Endometrium (tissue), 2 donors: Measurements from ENCODE around the gene PXN.
"Not testable (repeated sequence)": the region's sequence is repeated elsewhere in the genome, so short reads cannot be mapped to it uniquely, and the experiment has no call there.

Experiments used
- FAIRE-seq: peaks from 2 replicates; lab custom pipeline; 2012; peaks lifted over from hg19 to GRCh38; lab: Jason Lieb, UNC
- donor health status: control.
- donor health status: control.

The PXN gene

DNA sequence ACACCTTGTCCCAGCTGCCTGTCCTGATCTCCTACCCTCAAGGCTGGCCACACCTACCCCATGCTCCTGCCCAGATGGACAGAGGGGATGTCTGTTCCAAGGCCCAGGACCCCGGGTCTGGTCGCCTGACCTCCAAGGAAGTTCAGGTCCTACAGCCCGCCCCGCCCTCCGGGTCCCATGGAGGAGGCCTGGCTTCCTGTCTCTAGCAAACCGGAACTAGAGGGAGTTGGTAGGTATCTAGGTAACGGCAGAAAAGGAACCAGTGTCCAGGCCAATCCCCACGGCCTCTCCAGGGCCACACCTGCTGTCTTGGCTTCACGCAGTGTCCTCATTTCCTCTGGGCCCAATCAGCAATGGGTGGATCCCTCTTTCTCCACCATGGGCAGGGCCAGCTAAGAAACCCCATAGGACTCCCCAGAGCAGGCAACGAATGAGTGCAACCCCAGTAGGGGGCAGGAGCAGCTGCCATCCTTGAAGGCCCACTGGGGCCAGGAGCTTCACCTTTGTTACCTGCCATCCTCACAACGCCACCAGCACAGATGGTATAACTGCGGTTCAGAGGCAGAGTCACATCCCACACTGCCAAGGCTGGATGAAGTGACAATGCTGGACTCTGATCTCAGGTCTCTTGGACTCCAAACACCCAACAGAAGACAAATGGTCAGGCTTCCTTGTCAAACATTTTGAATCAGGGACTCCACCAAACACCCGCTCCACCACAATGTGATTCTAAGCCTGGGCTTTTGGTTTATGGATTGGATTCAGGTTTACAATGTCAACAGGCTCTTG lies 39.5 kb downstream of the PXN start:
- FAIRE-seq, result no peak

DNA sequence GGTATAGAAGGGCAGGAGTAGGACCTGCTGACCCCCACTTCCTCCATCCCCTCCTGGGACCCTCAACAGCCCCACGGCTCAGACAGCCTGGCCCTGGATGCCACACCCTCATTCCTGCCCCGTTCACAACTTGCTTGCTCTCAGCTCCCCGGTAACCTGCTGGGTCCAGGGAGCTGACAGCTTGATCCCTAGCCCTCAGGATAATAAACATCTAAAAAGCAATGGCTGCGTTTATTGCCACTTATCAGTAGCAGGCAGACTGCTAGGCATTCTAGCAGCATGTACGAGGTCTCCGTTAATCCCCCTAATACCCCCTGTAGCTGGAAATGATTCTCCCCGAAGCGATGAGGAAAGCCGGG lies 40.4 kb downstream of the PXN start:
- no peak for FAIRE-seq

- no peak for FAIRE-seq
These were observed 41.0 kb downstream of the PXN start for GRCh38 chr12:120224304-120225199.

DNA sequence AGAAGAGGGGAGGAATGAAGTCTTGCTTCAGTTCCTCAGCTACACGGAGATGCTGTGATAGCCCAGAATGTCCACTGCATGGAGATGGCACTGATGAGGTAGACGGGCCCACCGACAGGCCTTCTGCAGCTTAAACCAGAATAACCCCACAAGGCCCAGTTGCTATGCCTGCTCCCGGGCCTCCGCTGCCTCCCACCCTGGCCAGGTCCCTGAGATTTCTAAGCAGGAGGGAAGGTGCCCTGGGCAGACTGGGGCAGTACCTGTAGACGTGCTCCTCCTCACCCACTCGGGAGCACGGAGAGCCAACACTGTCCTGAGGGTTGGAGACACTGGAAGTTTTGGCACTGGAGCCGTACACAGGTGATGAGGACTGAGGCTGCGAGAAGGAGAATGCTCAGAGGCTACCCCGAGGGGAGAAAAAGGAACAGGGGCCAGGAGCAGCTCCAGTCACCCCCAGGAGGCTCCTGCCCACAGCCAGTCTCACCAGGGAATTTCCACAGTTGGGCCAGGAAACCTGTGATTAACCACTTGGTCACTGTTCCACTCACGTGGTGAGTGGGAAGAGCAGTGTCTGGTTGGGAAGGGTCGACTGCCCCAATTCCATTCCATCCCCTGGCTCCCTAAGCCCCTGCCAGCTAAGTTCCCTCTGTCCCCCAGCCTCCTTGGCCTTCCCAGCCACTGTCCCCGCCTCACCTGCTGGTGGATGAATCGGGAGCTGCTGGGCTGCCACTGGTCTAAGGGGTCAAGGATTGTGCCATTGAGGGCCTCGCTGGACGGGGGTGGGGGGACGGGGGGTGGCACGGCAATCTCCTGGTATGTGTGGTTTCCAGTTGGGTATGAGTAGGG lies 41.8 kb downstream of the PXN start:
- FAIRE-seq, result no peak

GRCh38 chr12:120222288-120222832 lies 43.2 kb downstream of the PXN start:
- FAIRE-seq, result no peak

DNA sequence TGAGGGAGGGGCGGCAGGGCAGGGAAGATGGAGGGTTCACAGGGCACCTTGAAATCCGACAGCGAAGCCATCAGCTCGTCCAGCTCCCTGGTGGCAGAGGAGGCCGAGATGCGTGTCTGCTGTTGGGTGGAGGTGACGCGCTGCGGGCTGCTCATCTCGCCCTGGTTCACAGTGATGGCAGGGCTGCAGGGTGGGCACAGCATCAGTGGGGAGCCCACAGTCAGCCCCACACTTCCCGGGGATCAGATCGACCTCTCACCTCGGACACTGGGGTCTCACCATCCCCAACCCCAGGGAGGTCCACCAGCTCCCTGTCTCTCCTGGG lies 44.0 kb downstream of the PXN start:
- FAIRE-seq, result no peak

- no peak for FAIRE-seq
These were observed 44.5 kb downstream of the PXN start for GRCh38 chr12:120220838-120221575.

GRCh38 chr12:120218680-120219606 lies 46.6 kb downstream of the PXN start:
- FAIRE-seq, result no peak

GRCh38 chr12:120216742-120217605 lies 48.6 kb downstream of the PXN start:
- FAIRE-seq, result no peak

- FAIRE-seq, result no peak
These were observed 49.5 kb downstream of the PXN start for GRCh38 chr12:120215766-120216735.

DNA sequence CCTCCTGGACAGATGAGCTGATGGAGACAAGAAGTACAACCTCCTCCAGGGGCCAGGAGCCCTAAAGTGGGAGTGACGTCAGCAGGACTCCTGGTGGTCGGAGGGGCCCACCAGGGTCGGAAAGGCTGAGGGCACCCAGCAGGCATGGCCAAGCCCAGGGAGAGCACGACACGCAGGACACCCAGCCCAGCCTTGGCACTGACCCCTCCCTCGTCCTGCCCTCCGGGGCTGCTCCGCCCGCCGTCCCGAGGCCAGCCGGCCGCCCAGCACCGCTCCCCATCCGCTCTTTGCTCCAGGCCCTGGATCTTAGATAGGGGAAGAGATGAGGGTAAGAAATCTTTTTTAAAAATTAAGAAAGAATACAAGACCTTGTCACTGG lies 50.2 kb downstream of the PXN start:
- FAIRE-seq, result no peak

- FAIRE-seq, result no peak
These were observed 50.7 kb downstream of the PXN start for GRCh38 chr12:120214626-120215356.

DNA sequence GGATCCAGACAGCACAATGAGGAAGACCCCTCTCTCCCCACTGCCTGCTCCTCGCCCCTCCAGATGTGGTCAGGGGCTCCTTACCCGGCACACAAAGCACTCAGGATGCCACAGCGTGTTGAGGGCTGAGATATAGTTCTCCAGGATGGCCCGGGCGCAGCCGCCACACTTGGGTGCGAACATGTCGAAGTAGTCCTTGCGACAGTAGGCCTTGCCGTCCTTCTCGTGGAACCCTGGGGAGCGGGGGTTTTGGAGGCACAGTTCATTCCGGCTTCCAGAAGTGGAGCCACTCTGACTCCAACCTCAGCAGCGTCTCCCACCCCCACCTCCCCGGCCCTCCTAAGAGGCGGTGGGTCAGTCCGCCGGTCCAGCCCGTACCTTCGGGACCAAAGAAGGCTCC lies 51.8 kb downstream of the PXN start:
- FAIRE-seq, result no peak

GRCh38 chr12:120213182-120213581 lies 52.3 kb downstream of the PXN start:
- FAIRE-seq, result not testable (repeated sequence)

- FAIRE-seq, result no peak
These were observed 53.2 kb downstream of the PXN start for GRCh38 chr12:120212301-120212700.

- no peak for FAIRE-seq
These were observed 53.6 kb downstream of the PXN start for GRCh38 chr12:120211904-120212283.

DNA sequence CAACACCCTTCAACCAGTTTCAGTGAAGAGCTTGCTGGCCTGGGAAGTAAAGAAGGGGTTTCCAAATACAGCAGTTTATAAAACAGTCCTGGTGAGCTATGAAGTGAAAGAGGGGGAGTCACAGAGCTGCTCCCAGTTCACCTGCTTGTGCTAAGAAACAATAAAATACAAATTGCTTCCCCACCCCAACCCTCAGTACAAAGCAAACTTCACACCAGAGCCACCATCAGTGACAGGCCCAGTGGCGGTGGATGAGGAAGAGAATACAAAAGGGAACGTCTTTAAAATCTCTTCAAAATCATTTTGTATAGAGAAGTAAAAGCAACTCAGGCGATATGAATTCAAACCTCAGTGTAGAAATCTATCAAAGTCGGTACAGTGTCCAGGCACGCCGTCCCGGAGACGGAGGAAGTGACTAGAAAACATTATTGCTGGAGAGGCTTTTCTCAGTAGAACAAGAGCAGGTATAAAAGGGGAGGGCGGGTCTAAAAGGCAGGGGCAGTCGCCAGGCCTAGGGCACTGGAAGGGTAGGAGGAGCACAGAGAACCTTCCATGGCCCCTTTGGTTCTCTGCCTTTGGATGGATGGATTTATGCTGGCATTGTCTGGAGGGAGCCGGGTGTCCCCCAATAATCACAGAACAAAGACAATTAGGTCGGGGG lies 54.2 kb downstream of the PXN start:
- no peak for FAIRE-seq
